ENCODE measurements around the gene GZMB.
A peak's percentile ranks its signal among the peaks of the same experiment; 100 is the strongest.
"Not testable (repeated sequence)": the region's sequence is repeated elsewhere in the genome, so short reads cannot be mapped to it uniquely, and the experiment has no call there.

GZMB gene

DNA sequence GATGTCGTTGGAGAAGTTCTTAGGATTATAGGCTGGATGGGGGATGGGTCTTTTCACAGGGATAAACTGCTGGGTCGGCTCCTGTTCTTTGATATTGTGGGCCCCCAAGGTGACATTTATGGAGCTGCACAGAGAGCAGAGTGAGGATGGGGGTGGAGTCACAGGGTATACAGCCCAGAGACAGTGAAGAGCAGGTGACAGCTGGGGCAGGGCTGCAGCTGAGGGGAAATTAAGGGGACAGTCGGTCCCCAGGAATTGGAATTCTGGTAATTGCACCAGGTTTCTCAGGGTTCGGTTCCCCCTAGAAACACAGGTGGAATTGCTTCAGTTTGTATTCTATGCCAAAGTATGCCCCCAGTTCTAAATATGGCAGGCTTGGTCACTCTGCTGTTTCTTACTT is 1.7 kb downstream of the GZMB start:
- no peak for FAIRE-seq
- no peak for DNase-seq (ENCODE audit: insufficient read length, low spot score)

GRCh38 chr14:24631749-24632335 is 2.1 kb downstream of the GZMB start:
- no peak for FAIRE-seq
- DNase-seq (ENCODE audit: insufficient read length, low spot score) = no peak

DNA sequence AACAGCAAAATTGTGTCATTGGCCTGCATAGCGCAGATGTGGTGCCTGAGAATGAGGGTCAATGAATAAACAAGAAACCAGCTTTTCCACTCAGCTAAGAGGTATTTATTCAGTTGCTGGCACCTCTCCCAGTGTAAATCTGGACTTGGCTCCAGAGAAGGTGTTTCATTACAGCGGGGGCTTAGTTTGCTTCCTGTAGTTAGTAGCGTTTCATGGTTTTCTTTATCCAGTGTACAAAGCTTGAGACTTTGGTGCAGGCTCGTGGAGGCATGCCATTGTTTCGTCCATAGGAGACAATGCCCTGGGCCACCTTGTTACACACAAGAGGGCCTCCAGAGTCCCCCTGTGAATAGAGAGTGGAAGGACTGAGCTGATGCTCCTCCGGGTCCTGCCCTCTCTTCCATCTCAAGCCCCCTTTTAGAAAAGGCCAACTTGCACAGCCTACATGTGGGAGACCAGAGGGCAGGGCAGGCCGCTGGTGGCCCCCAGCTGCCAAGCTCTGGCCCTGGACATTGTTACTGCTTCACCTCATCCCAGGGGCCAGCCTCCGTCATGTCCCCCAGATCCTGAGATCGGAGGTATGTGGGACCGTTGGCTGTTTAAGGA is 3.0 kb downstream of the GZMB start:
- FAIRE-seq = no peak
- DNase-seq (ENCODE audit: insufficient read length, low spot score) = no peak

GRCh38 chr14:24630087-24630871 is 3.7 kb downstream of the GZMB start:
- no peak for FAIRE-seq

DNA sequence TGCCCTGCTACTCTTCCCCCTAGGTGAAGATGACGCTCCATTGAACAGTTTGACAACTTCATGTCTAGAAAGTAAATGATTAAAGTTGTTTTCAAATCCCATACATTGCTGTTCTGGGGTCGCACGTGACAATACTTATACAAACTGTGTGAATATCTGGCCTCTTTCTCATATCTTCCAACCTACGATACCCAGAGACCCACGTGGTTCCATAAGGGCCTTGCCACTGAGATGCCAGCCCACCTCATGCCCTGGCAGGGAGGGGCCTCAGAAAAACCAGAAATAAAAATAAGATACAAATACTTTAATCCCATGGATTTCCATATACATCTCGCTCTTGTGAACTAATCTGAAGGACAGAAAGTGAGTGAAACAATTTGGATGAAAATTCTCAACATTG is 4.5 kb downstream of the GZMB start:
- no peak for FAIRE-seq

More at GRCh38 chr14:24630087-24630871, 3.7 kb downstream of the GZMB start:
- DNase-seq (ENCODE audit: insufficient read length, low spot score) = no peak

DNA sequence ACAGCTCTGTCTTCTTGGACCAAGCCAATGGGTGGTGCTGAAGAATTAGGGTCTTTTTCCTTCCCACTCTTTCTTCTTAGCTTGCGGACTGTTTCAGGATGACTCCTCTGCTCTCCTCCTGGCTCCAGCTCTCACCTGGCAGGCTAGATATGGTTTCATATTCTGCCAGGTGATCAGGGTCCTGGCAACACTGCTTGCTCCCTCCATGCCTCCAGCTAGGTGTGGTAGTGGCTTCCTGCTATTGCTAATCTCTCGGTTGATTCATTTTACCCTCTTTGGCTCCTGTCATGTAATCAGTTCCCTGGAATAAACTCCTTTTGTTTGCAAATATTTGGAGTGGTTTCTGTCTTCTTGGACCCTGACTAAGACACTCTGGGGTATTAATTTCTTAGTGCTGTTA is 20.2 kb downstream of the GZMB start:
- FAIRE-seq = no peak
- no peak for DNase-seq (ENCODE audit: insufficient read length, low spot score)

More for the DNA sequence above, 4.5 kb downstream of the GZMB start:
- DNase-seq (ENCODE audit: insufficient read length, low spot score) = no peak

DNA sequence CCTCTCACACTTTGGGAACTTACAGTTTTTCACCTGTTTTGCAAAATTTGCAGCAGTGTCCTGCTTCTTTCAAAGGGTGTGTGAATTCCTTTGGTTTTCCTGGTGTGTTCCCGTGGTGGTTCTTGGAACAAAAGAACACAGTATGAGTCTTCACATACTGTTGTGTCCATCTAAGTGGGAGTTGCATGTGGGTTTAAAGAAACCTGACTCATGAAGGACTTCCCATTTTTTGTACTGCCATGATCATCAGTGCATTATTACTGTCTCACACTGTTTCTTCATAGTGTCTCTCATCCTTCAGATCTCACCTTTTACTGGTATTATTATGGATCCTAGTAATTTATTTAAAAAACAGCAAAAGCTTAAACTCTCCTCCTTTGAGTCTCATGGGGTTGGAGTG is 20.7 kb downstream of the GZMB start:
- DNase-seq (ENCODE audit: insufficient read length, low spot score) (no peak), FAIRE-seq (no peak)

DNA sequence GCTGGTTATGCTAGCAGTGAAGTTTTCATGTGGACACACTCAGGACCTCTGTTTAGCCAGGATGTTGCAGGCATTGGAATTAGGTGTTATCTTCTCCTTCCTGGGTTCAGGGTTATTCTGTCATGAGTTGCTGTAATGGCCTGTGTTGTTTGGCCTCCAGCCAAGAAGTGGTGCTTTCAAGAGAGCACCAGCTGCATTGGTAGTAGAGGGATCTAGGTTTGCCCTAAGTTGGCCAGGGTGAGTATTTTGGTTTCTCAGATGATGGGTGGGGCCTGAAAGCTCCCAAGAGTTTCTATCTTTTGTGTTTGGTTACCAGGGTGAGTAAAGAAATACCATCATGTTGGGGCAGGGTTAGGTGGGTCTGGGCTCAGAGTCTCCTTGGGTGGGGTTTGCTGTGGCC is 21.8 kb downstream of the GZMB start:
- FAIRE-seq (no peak), DNase-seq (ENCODE audit: insufficient read length, low spot score) (no peak)

GRCh38 chr14:24609655-24610344 is 24.2 kb downstream of the GZMB start, which contains the start of gene GZMH:
TSS of gene GZMH (minus strand) at chr14:24609685. CDS start at chr14:24609613, 72 bp downstream.
- FAIRE-seq (no peak), DNase-seq (ENCODE audit: insufficient read length, low spot score) (no peak)

- no peak for DNase-seq (ENCODE audit: insufficient read length, low spot score)
- no peak for FAIRE-seq
Observed at GRCh38 chr14:24607635-24608514, 26.1 kb downstream of the GZMB start.

- no peak for FAIRE-seq
Observed at GRCh38 chr14:24607081-24607480, 26.9 kb downstream of the GZMB start.

DNA sequence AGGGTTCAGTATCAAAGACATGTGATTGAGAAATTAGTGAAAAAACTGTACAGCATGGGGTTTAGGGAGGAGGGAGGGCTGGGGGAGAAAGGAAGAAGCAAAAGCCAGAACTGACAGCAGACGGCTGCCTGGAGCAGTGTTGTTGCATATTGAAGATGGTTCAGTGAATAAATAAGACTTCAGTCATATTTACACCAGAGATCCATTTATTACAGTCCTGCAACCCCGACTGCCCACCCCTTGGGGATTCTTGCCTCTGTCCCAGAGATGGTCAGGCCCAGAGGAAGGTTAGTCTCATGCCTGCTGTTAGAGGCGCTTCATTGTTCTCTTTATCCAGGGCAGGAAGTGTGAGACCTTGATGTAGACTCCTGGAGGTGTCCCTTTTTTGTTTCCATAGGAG is 27.7 kb downstream of the GZMB start:
- DNase-seq (ENCODE audit: insufficient read length, low spot score) (no peak), FAIRE-seq (no peak)

More at GRCh38 chr14:24607081-24607480, 26.9 kb downstream of the GZMB start:
- no peak for DNase-seq (ENCODE audit: insufficient read length, low spot score)

- peak; percentile 5 for DNase-seq (ENCODE audit: insufficient read length, low spot score)
- no peak for FAIRE-seq
Observed at GRCh38 chr14:24605435-24606190, 28.4 kb downstream of the GZMB start.

- FAIRE-seq (no peak), DNase-seq (ENCODE audit: insufficient read length, low spot score) (no peak)
Observed at GRCh38 chr14:24597403-24597802, 36.6 kb downstream of the GZMB start.

DNA sequence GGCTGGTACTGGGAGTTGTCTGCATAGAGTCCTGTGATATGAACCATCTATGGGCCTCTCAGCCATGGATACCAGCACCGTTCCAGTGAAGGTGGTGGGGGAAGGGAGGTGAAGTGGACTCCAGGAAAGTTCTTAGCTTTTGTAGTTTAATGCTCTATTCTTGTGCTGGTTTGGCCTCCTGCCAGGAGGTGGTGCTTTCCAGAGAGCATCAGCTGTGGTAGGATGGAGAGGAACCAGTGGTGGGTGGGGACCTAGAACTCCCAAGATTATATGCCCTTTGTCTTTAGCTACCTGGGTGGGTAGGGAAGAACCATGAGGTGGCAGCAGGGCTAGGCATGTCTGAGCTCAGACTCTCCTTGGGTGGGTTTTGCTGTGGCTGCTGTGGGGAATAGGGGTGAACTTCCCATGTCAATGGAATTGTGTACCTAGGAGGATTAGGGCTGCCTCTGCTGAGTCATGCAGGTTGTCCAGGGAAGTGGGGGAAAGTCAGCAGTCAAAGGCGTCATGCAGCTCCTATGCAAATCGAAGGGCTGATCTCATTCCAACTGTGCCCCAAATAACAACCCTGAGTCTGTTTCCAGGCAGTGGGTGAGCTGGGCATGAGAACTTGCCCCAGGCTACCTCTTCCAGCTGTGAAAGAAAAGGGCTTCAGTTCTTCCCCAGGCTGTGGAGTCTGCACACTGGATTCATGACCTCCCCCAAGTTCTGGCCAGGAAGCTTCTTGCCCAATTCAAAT is 38.7 kb downstream of the GZMB start:
- FAIRE-seq (no peak), DNase-seq (ENCODE audit: insufficient read length, low spot score) (no peak)

DNA sequence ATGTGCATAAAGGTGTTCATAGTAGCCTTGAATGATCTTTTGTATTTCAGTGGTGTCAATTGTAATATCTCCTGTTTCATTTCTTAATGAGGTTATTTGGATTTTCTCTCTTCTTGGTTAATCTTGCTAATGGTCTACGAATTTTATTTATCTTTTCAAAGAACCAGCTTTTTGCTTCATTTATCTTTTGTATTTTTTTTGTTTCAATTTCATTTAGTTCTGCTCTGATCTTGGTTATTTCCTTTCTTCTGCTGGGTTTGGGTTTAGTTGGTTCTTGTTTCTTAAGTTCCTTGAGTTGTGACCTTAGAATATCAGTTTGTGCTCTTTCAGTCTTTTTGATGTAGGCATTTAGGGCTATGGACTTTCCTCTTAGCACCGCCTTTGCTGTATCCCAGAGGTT is 43.0 kb downstream of the GZMB start:
- not testable (repeated sequence) for FAIRE-seq; DNase-seq (ENCODE audit: insufficient read length, low spot score)

DNA sequence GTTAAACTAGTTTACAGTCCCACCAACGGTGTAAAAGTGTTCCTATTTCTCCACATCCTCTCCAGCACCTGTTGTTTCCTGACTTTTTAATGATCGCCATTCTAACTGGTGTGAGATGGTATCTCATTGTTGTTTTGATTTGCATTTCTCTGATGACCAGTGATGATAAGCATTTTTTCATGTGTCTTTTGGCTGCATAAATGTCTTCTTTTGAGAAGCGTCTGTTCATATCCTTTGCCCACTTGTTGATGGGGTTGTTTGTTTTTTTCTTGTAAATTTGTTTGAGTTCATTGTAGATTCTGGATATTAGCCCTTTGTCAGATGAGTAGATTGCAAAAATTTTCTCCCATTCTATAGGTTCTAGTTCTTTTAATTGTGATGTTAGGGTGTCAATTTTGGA is 49.6 kb downstream of the GZMB start:
- FAIRE-seq; DNase-seq (ENCODE audit: insufficient read length, low spot score): not testable (repeated sequence)

Data from HTR-8/SVneo (cell line).